Measurements from ENCODE around the gene THBS3.
A peak's percentile ranks its signal among the peaks of the same experiment; 100 is the strongest.
"Not testable (repeated sequence)": the region's sequence is repeated elsewhere in the genome, so short reads cannot be mapped to it uniquely, and the experiment has no call there.

THBS3 gene

GRCh38 chr1:155206891-155207805, 549 bp downstream of the THBS3 start:
- peak; percentile 92 for DNase-seq (ENCODE audit: low read depth, low spot score)

GRCh38 chr1:155205969-155206593, 1.6 kb downstream of the THBS3 start:
- no peak for DNase-seq (ENCODE audit: low read depth, low spot score)

- DNase-seq (ENCODE audit: low read depth, low spot score): no peak
Measured at GRCh38 chr1:155205035-155205434, 2.7 kb downstream of the THBS3 start.

GRCh38 chr1:155202731-155203515, 4.8 kb downstream of the THBS3 start:
- no peak for DNase-seq (ENCODE audit: low read depth, low spot score)

- DNase-seq (ENCODE audit: low read depth, low spot score): no peak
Measured at GRCh38 chr1:155202198-155202597, 5.5 kb downstream of the THBS3 start.

- no peak for DNase-seq (ENCODE audit: low read depth, low spot score)
Measured at GRCh38 chr1:155200920-155201319, 6.8 kb downstream of the THBS3 start.

- DNase-seq (ENCODE audit: low read depth, low spot score): no peak
Measured at GRCh38 chr1:155199792-155200191, 7.9 kb downstream of the THBS3 start.

GRCh38 chr1:155198547-155198906, 9.2 kb downstream of the THBS3 start:
- peak; percentile 51 for DNase-seq (ENCODE audit: low read depth, low spot score)

GRCh38 chr1:155197901-155198546, 9.7 kb downstream of the THBS3 start:
- DNase-seq (ENCODE audit: low read depth, low spot score): no peak

- no peak for DNase-seq (ENCODE audit: low read depth, low spot score)
Measured at GRCh38 chr1:155196893-155197638, 10.6 kb downstream of the THBS3 start.

- peak; percentile 86 for DNase-seq (ENCODE audit: low read depth, low spot score)
Measured at GRCh38 chr1:155196103-155196892, 11.4 kb downstream of the THBS3 start.

GRCh38 chr1:155195201-155196102, 12.2 kb downstream of the THBS3 start:
- DNase-seq (ENCODE audit: low read depth, low spot score): no peak

- not testable (repeated sequence) for DNase-seq (ENCODE audit: low read depth, low spot score)
Measured at GRCh38 chr1:155193991-155194240, 13.8 kb downstream of the THBS3 start.

GRCh38 chr1:155193275-155193990, 14.3 kb downstream of the THBS3 start:
- DNase-seq (ENCODE audit: low read depth, low spot score): peak; percentile 97

- no peak for DNase-seq (ENCODE audit: low read depth, low spot score)
Measured at GRCh38 chr1:155192346-155193274, 15.1 kb downstream of the THBS3 start.

GRCh38 chr1:155191904-155192303, 15.8 kb downstream of the THBS3 start:
- no peak for DNase-seq (ENCODE audit: low read depth, low spot score)

- DNase-seq (ENCODE audit: low read depth, low spot score): not testable (repeated sequence)
Measured at GRCh38 chr1:155189926-155190325, 17.8 kb downstream of the THBS3 start.

- no peak for DNase-seq (ENCODE audit: low read depth, low spot score)
Measured at GRCh38 chr1:155188268-155188667, 19.4 kb downstream of the THBS3 start.
